Panc1 (cell line): ENCODE measurements around the gene GAS5. TPM values are rescaled to one million over a fixed set of nuclear protein-coding genes. Genes with fewer than 3 reads are reported as not detected.
A peak's percentile ranks its signal among the peaks of the same experiment; 100 is the strongest.

ENCODE experiments used
- ATAC-seq: fragments of 200-7000 bp; cut with Tn5 transposase; 2 replicates; pipeline ENCODE4 v1.9.1; 2020; ENCODE audit warnings: mild to moderate bottlenecking, moderate library complexity
- BruUV-seq: library from RNA; stranded (reverse); fragments of 400-500 nt; replicated peaks from 2 replicates; lab custom pipeline; 2021; lab: Mats Ljungman, UMichigan
- CTCF ChIA-PET: fragments of 300-600 bp; sonication (Branson Sonifier 250); formaldehyde crosslinking; loops from one replicate; lab custom pipeline; 2022; ENCODE audit warnings: antibody characterized with exemption; lab: Charles Lee
- POLR2A ChIA-PET: fragments of 300-600 bp; sonication (Branson Sonifier 250); formaldehyde crosslinking; loops from one replicate; lab custom pipeline; 2022; ENCODE audit warnings: antibody characterized with exemption; lab: Charles Lee
- DNase-seq: peaks from one replicate; pipeline ENCODE4 v3.0.0-alpha.2; 2010; ENCODE audit warnings: low read depth, low spot score
- H3K27ac ChIP-seq: 2 replicates; pipeline ENCODE4 v1.5.1; 2011; ENCODE audit warnings: mild to moderate bottlenecking, low read length, inconsistent platforms
- H3K27me3 ChIP-seq: fragments of 200-500 bp; sonication (Bioruptor generic); 2 replicates; pipeline ENCODE4 v1.6.0; 2014; ENCODE audit warnings: low read length, inconsistent platforms; ENCODE audit not compliant: control insufficient read depth, insufficient read depth
- H3K36me3 ChIP-seq: fragments of 200-500 bp; sonication (Bioruptor generic); 2 replicates; pipeline ENCODE4 v1.5.1; 2014; ENCODE audit warnings: inconsistent platforms, mild to moderate bottlenecking, low read length, moderate library complexity; ENCODE audit not compliant: control insufficient read depth, insufficient read depth
- H3K4me1 ChIP-seq: 2 replicates; pipeline ENCODE4 v1.5.1; 2011; ENCODE audit warnings: inconsistent platforms, mild to moderate bottlenecking, low read length, moderate library complexity; ENCODE audit not compliant: control insufficient read depth, insufficient read depth
- H3K4me3 ChIP-seq, 2 experiments: 2 replicates each; pipeline ENCODE4 v1.5.1; 2011 to 2012; ENCODE audit warnings: low read depth in 2 of 2, low read length in 2 of 2, mild to moderate bottlenecking in 2 of 2, inconsistent platforms in 1 of 2, moderate library complexity in 1 of 2
- H3K9me3 ChIP-seq: fragments of 200-500 bp; sonication (Bioruptor generic); 2 replicates; pipeline ENCODE4 v1.5.1; 2014; ENCODE audit warnings: low read depth, mild to moderate bottlenecking, inconsistent platforms, low read length, moderate library complexity; ENCODE audit not compliant: control insufficient read depth, insufficient read depth
- POLR2AphosphoS5 ChIP-seq: IDR thresholded peaks from 2 replicates; pipeline ENCODE4 v1.6.1; 2012; ENCODE audit warnings: mild to moderate bottlenecking, low read depth, low read length, moderate library complexity
- REST ChIP-seq, 2 experiments: IDR thresholded peaks; 2 replicates each; pipeline ENCODE4 v1.6.1; 2011 to 2012; ENCODE audit warnings: low read depth in 2 of 2, control low read depth in 1 of 2, low read length in 1 of 2, mild to moderate bottlenecking in 1 of 2, moderate library complexity in 1 of 2; ENCODE audit not compliant: insufficient read depth in 1 of 2
- SIN3A ChIP-seq: IDR thresholded peaks from 2 replicates; pipeline ENCODE4 v1.6.1; 2012; ENCODE audit warnings: low read depth, mild to moderate bottlenecking, low read length, moderate library complexity, borderline replicate concordance; ENCODE audit not compliant: insufficient read depth
- TCF7L2 ChIP-seq: IDR thresholded peaks from 2 replicates; pipeline ENCODE4 v1.6.1; 2011; ENCODE audit warnings: mild to moderate bottlenecking, low read depth, low read length, inconsistent platforms
- in situ Hi-C: cut with HindIII; loops from 2 replicates; pipeline ENCODE4 v1.10.0; 2016; ENCODE audit warnings: low sequenced_read_pairs, low pct_unique_long_range_greater_than_20kb
- intact Hi-C: fragments of 100-400 bp; cut with micrococcal nuclease; formaldehyde crosslinking; loops from one replicate; pipeline ENCODE4 v1.10.0; 2022; ENCODE audit not compliant: unreplicated experiment
- total RNA-seq: library from RNA; stranded (reverse); gene quantifications from one replicate; pipeline ENCODE4 v1.2.1, GENCODE V29; 2021; ENCODE audit not compliant: unreplicated experiment
- TF ChIP-seq, protein P1 (sequence below): fragments of 450-650 bp; IDR thresholded peaks from 2 replicates; pipeline ENCODE4 v1.5.1; 2017; ENCODE audit warnings: mild to moderate bottlenecking

Gene GAS5
- total RNA-seq, 1 experiment from 2014 or later = 236 TPM

- no peak for ATAC-seq
- no peaks in the 10 kb centered on the region for H3K9me3 ChIP-seq
- in situ Hi-C loops = no loop called here
- TF ChIP-seq REST (IDR thresholded peaks at IDR 0.05; ENCODE audit: insufficient read depth in 1 of 2, low read depth in 2 of 2, low read length in 1 of 2) (no peak), TCF7L2 (no peak), SIN3A (no peak; the same call in 1 of the 2 replicates), POLR2AphosphoS5 (no peak; the same call in none of the 2 replicates)
- TF ChIP-seq, protein P1, sequence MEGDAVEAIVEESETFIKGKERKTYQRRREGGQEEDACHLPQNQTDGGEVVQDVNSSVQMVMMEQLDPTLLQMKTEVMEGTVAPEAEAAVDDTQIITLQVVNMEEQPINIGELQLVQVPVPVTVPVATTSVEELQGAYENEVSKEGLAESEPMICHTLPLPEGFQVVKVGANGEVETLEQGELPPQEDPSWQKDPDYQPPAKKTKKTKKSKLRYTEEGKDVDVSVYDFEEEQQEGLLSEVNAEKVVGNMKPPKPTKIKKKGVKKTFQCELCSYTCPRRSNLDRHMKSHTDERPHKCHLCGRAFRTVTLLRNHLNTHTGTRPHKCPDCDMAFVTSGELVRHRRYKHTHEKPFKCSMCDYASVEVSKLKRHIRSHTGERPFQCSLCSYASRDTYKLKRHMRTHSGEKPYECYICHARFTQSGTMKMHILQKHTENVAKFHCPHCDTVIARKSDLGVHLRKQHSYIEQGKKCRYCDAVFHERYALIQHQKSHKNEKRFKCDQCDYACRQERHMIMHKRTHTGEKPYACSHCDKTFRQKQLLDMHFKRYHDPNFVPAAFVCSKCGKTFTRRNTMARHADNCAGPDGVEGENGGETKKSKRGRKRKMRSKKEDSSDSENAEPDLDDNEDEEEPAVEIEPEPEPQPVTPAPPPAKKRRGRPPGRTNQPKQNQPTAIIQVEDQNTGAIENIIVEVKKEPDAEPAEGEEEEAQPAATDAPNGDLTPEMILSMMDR = no peak
- H3K36me3 ChIP-seq = peaks cover 4% of the 10 kb centered on the region
- ChIA-PET CTCF (no interaction called here), POLR2A (interaction anchor here (0.7 kb wide), 1 partner anchor 40 kb away, joined by 3 read pairs; no protein-coding TSS in a partner anchor)
- intact Hi-C loops = loop anchor here (5.0 kb wide), 1 partner anchor 392 kb away; no protein-coding TSS in a partner anchor
- no TSS peak for BruUV-seq
- no peak for DNase-seq
- H3K4me3 ChIP-seq = peak overlapping the region; percentile 99
- peak overlapping the region; percentile 99 for H3K27ac ChIP-seq
- H3K4me1 ChIP-seq = peaks cover 20% of the 10 kb centered on the region
- no peaks in the 10 kb centered on the region for H3K27me3 ChIP-seq
These were observed 43.9 kb downstream of the GAS5 start for GRCh38 chr1:173823781-173824314.

- TF ChIP-seq, protein P1 = no peak
- TF ChIP-seq TCF7L2 (no peak), REST (IDR thresholded peaks at IDR 0.05; ENCODE audit: insufficient read depth in 1 of 2, low read depth in 2 of 2, low read length in 1 of 2) (no peak), POLR2AphosphoS5 (no peak), SIN3A (no peak)
- no peak overlapping the region for H3K4me3 ChIP-seq
- in situ Hi-C loops = no loop called here
- peaks cover 16% of the 10 kb centered on the region for H3K4me1 ChIP-seq
- H3K9me3 ChIP-seq = no peaks in the 10 kb centered on the region; the same call in 1 of the 2 replicates
- no TSS peak for BruUV-seq
- H3K27ac ChIP-seq = no peak overlapping the region
- ATAC-seq = no peak
- no peaks in the 10 kb centered on the region for H3K27me3 ChIP-seq
- peaks cover 5% of the 10 kb centered on the region for H3K36me3 ChIP-seq
- intact Hi-C loops = loop anchor here (5.0 kb wide), 1 partner anchor 389 kb away; no protein-coding TSS in a partner anchor
- POLR2A ChIA-PET = no interaction called here
- no peak for DNase-seq
- CTCF ChIA-PET = no interaction called here
These were observed 46.1 kb downstream of the GAS5 start for GRCh38 chr1:173821680-173822079.
